A549 (cell line): ENCODE results near the gene OPRL1. TPM values are rescaled to one million over a fixed set of nuclear protein-coding genes. Genes with fewer than 3 reads are reported as not detected.
A peak's percentile ranks its signal among the peaks of the same experiment; 100 is the strongest.

Source experiments
- ATAC-seq, 2 experiments: fragments of 200-7000 bp in 1 of 2; fragments of >200 bp in 1 of 2; cut with Nextera tagmentation in 1 of 2; cut with Tn5 transposase in 1 of 2; 3 replicates each; pipeline versions ENCODE4 v1.8.0 to v1.9.1; 2018 to 2020; ENCODE audit warnings: mild to moderate bottlenecking in 1 of 2, moderate library complexity in 1 of 2
- CTCF ChIA-PET: fragments of 300-600 bp; sonication (Branson Sonifier 250); formaldehyde crosslinking; extraction: SDS; loops from one replicate; lab custom pipeline; 2021; ENCODE audit warnings: antibody characterized with exemption, inconsistent platforms; lab: Yijun Ruan, JAX
- POLR2A ChIA-PET: fragments of 350-600 bp; formaldehyde crosslinking; extraction: SDS; loops from one replicate; lab custom pipeline; 2021; ENCODE audit warnings: antibody characterized with exemption, inconsistent platforms; lab: Yijun Ruan, JAX
- DNase-seq, 2 experiments: peaks; one replicate each; pipeline versions ENCODE4 v3.0.0 to v3.0.0-alpha.2; 2011 to 2016; ENCODE audit warnings: low read depth in 1 of 2, low spot score in 1 of 2
- FAIRE-seq: peaks from 2 replicates; lab custom pipeline; 2011; peaks lifted over from hg19 to GRCh38; lab: Jason Lieb, UNC
- H3K27ac ChIP-seq, 2 experiments: fragments of >200 bp; sonication (Bioruptor Twin); formaldehyde crosslinking; 3 replicates each; pipeline ENCODE4 v1.5.1; 2016 to 2017
- H3K4me1 ChIP-seq: fragments of >200 bp; sonication (Bioruptor Twin); formaldehyde crosslinking; 3 replicates; pipeline ENCODE4 v1.6.1; 2016
- H3K4me2 ChIP-seq: fragments of >200 bp; sonication (Bioruptor Twin); formaldehyde crosslinking; 3 replicates; pipeline ENCODE4 v1.6.1; 2016
- H3K4me3 ChIP-seq: fragments of >200 bp; sonication (Bioruptor Twin); formaldehyde crosslinking; 3 replicates; pipeline ENCODE4 v1.5.1; 2016
- H3K9me3 ChIP-seq: fragments of >200 bp; sonication (Bioruptor Twin); formaldehyde crosslinking; 3 replicates; pipeline ENCODE4 v1.6.1; 2016
- CBX8 ChIP-seq: fragments of 200-600 bp; sonication (generic); IDR thresholded peaks from 2 replicates; pipeline ENCODE4 v1.6.1; 2016
- CHD2 ChIP-seq: fragments of 150-350 bp; IDR thresholded peaks from 2 replicates; pipeline ENCODE4 v1.6.1; 2014; ENCODE audit warnings: low read length; ENCODE audit not compliant: partially characterized antibody
- EHF ChIP-seq: fragments of 250-450 bp; sonication (Bioruptor Pico); IDR thresholded peaks from 2 replicates; pipeline ENCODE4 v1.5.0; 2020; ENCODE audit warnings: mild to moderate bottlenecking
- EP300 ChIP-seq, 2 experiments: fragments of >200 bp; sonication (Bioruptor Twin); formaldehyde crosslinking; IDR thresholded peaks; 2 replicates in 1 of 2; 3 replicates in 1 of 2; pipeline ENCODE4 v1.6.1; 2016 to 2017
- GATA3 ChIP-seq: IDR thresholded peaks from 2 replicates; pipeline ENCODE4 v1.6.1; 2012; ENCODE audit warnings: borderline replicate concordance
- HDAC2 ChIP-seq: fragments of 200-600 bp; sonication (generic); IDR thresholded peaks from 2 replicates; pipeline ENCODE4 v1.6.1; 2016
- HOXB13 ChIP-seq: fragments of 250-450 bp; sonication (Bioruptor Pico); IDR thresholded peaks from 2 replicates; pipeline ENCODE4 v1.5.0; 2020; ENCODE audit warnings: low read depth, mild to moderate bottlenecking, moderate library complexity
- HOXB5 ChIP-seq: fragments of 250-450 bp; sonication (Bioruptor Pico); IDR thresholded peaks from 2 replicates; pipeline ENCODE4 v1.5.0; 2020; ENCODE audit warnings: mild to moderate bottlenecking, moderate library complexity
- KDM1A ChIP-seq: fragments of 200-600 bp; sonication (generic); IDR thresholded peaks from 2 replicates; pipeline ENCODE4 v1.6.1; 2016; ENCODE audit warnings: low read depth, mild to moderate bottlenecking
- MAFK ChIP-seq: fragments of 450-650 bp; IDR thresholded peaks from 2 replicates; pipeline ENCODE4 v1.6.1; 2014; ENCODE audit not compliant: partially characterized antibody
- MYC ChIP-seq: IDR thresholded peaks from 2 replicates; pipeline ENCODE4 v1.6.1; 2012; ENCODE audit warnings: mild to moderate bottlenecking, inconsistent platforms, low read length, improper control_type of control experiment, borderline replicate concordance
- SMC3 ChIP-seq: fragments of >200 bp; sonication (Bioruptor Twin); formaldehyde crosslinking; IDR thresholded peaks from 3 replicates; pipeline ENCODE4 v1.6.1; 2018; ENCODE audit warnings: inconsistent platforms
- WGBS: methylation state at CpG from one replicate; pipeline ENCODE4 v1.1.6; 2017; ENCODE audit errors: missing lambda C conversion rate; 5-methylcytosine and 5-hydroxymethylcytosine counted together
- polyA plus RNA-seq, 4 experiments: library from polyadenylated mRNA; depleted of rRNA in 3 of 4; stranded (reverse); fragments of >200 nt; fragmentation: RNase III in 1 of 4; extraction: RNeasy Plus Mini Kit Qiagen cat#74134 plus additional on column Dnase treatment in 1 of 4; gene quantifications; 2 replicates in 3 of 4; 3 replicates in 1 of 4; pipeline ENCODE4 v1.2.3, GENCODE V29; 2011 to 2017
- TF ChIP-seq, protein P1 (sequence below): IDR thresholded peaks from 2 replicates; pipeline ENCODE4 v1.6.1; 2012
- TF ChIP-seq, protein P2 (sequence below): fragments of 450-650 bp; IDR thresholded peaks from 2 replicates; pipeline ENCODE4 v1.6.1; 2014; ENCODE audit warnings: antibody characterized with exemption
- TF ChIP-seq, protein P3 (sequence below): IDR thresholded peaks from 2 replicates; pipeline ENCODE4 v1.6.1; 2012; ENCODE audit warnings: low read depth, borderline replicate concordance
- TF ChIP-seq, protein P4 (sequence below): fragments of 200-600 bp; sonication (generic); IDR thresholded peaks from 2 replicates; pipeline ENCODE4 v1.6.1; 2016; ENCODE audit warnings: antibody characterized with exemption, mild to moderate bottlenecking, moderate library complexity
- TF ChIP-seq, protein P5 (sequence below): fragments of >200 bp; sonication (Bioruptor Twin); formaldehyde crosslinking; IDR thresholded peaks from 2 replicates; pipeline ENCODE4 v1.6.1; 2016
- TF ChIP-seq, protein P6 (sequence below): fragments of >200 bp; sonication (Bioruptor Twin); formaldehyde crosslinking; IDR thresholded peaks from 3 replicates; pipeline ENCODE4 v1.6.1; 2016
- TF ChIP-seq, protein P7 (sequence below): fragments of 150-350 bp; IDR thresholded peaks from 2 replicates; pipeline ENCODE4 v1.6.1; 2014; ENCODE audit warnings: low read depth, mild to moderate bottlenecking, low read length

The OPRL1 gene
- polyA plus RNA-seq, 2 of the 4 experiments (the other 2 are of a cell fraction): 0.54 to 1.2 TPM

DNA sequence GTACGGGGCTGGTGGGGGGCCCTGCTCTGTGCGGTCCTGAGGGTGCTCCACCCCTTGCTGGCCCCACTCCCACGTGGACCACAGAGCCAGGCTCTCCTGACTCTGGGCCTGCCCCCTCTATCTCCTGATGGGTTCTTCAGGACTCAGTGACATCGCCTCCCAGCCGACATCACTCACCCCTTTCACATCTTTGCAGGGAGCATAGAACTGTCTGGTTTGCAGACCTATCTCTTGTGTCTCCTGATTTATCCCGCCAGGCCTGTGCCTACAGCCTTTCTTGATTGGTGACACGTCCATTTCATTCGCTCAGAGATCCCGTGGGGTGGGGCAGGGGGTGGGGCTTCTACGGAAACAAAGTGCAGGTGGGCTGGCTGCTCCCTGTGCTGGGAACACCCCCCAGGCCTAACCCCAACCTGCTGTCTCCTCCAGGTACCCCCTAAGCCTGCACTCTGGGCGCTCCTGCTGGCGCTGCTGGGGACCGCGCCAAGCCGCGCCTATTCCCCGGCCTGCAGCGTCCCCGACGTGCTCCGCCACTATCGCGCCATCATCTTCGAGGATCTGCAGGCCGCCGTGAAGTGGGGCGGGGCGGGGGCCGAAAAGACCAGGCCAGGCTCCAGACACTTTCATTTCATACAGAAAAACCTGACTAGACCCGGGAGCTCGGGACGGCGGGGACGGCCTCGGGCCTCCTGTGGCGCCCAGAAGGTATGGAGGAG is 42.2 kb upstream of the OPRL1 start:
- 74% methylated on average over 35 of the region's 36 CpGs for WGBS
- Histone ChIP-seq H3K27ac (peak overlapping the region in 1 of 2 experiments; percentile 92; a peak in 2 of 6 replicates), H3K4me1 (peaks cover 13% of the 10 kb centered on the region; the same call in 2 of the 3 replicates)
- CTCF ChIA-PET: interaction anchor here (0.7 to 7.1 kb wide), 32 partner anchors 8 to 500 kb away, joined by 3 to 143 read pairs (median 12); partner anchors contain the start of genes LKAAEAR1, OPRL1, PRPF6 and PTK6
- DNase-seq: no peak
- TF ChIP-seq SMC3 (no peak), MAFK (no peak), CBX8 (no peak), HOXB13 (CRISPR knock-in tag) (no peak), MYC (no peak), EP300 (IDR thresholded peaks at IDR 0.05) (no peak), GATA3 (no peak), CHD2 (no peak), HOXB5 (CRISPR knock-in tag) (no peak), HDAC2 (no peak), KDM1A (no peak), EHF (CRISPR knock-in tag) (no peak)
- TF ChIP-seq, protein P1, sequence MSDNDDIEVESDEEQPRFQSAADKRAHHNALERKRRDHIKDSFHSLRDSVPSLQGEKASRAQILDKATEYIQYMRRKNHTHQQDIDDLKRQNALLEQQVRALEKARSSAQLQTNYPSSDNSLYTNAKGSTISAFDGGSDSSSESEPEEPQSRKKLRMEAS: no peak
- TF ChIP-seq, protein P2, sequence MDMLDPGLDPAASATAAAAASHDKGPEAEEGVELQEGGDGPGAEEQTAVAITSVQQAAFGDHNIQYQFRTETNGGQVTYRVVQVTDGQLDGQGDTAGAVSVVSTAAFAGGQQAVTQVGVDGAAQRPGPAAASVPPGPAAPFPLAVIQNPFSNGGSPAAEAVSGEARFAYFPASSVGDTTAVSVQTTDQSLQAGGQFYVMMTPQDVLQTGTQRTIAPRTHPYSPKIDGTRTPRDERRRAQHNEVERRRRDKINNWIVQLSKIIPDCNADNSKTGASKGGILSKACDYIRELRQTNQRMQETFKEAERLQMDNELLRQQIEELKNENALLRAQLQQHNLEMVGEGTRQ: no peak
- TF ChIP-seq, protein P3, sequence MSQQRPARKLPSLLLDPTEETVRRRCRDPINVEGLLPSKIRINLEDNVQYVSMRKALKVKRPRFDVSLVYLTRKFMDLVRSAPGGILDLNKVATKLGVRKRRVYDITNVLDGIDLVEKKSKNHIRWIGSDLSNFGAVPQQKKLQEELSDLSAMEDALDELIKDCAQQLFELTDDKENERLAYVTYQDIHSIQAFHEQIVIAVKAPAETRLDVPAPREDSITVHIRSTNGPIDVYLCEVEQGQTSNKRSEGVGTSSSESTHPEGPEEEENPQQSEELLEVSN: no peak
- TF ChIP-seq, protein P4, sequence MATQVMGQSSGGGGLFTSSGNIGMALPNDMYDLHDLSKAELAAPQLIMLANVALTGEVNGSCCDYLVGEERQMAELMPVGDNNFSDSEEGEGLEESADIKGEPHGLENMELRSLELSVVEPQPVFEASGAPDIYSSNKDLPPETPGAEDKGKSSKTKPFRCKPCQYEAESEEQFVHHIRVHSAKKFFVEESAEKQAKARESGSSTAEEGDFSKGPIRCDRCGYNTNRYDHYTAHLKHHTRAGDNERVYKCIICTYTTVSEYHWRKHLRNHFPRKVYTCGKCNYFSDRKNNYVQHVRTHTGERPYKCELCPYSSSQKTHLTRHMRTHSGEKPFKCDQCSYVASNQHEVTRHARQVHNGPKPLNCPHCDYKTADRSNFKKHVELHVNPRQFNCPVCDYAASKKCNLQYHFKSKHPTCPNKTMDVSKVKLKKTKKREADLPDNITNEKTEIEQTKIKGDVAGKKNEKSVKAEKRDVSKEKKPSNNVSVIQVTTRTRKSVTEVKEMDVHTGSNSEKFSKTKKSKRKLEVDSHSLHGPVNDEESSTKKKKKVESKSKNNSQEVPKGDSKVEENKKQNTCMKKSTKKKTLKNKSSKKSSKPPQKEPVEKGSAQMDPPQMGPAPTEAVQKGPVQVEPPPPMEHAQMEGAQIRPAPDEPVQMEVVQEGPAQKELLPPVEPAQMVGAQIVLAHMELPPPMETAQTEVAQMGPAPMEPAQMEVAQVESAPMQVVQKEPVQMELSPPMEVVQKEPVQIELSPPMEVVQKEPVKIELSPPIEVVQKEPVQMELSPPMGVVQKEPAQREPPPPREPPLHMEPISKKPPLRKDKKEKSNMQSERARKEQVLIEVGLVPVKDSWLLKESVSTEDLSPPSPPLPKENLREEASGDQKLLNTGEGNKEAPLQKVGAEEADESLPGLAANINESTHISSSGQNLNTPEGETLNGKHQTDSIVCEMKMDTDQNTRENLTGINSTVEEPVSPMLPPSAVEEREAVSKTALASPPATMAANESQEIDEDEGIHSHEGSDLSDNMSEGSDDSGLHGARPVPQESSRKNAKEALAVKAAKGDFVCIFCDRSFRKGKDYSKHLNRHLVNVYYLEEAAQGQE: no peak
- TF ChIP-seq, protein P5, sequence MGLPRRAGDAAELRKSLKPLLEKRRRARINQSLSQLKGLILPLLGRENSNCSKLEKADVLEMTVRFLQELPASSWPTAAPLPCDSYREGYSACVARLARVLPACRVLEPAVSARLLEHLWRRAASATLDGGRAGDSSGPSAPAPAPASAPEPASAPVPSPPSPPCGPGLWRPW: no peak
- TF ChIP-seq, protein P6, sequence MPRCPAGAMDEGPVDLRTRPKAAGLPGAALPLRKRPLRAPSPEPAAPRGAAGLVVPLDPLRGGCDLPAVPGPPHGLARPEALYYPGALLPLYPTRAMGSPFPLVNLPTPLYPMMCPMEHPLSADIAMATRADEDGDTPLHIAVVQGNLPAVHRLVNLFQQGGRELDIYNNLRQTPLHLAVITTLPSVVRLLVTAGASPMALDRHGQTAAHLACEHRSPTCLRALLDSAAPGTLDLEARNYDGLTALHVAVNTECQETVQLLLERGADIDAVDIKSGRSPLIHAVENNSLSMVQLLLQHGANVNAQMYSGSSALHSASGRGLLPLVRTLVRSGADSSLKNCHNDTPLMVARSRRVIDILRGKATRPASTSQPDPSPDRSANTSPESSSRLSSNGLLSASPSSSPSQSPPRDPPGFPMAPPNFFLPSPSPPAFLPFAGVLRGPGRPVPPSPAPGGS: no peak
- TF ChIP-seq, protein P7, sequence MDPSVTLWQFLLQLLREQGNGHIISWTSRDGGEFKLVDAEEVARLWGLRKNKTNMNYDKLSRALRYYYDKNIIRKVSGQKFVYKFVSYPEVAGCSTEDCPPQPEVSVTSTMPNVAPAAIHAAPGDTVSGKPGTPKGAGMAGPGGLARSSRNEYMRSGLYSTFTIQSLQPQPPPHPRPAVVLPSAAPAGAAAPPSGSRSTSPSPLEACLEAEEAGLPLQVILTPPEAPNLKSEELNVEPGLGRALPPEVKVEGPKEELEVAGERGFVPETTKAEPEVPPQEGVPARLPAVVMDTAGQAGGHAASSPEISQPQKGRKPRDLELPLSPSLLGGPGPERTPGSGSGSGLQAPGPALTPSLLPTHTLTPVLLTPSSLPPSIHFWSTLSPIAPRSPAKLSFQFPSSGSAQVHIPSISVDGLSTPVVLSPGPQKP: no peak
- TF ChIP-seq, all 56 proteins: peak for 0
- FAIRE-seq (no peak), ATAC-seq (no peak)
- H3K4me3 ChIP-seq: peak overlapping the region; percentile 48; the same call in 1 of the 3 replicates
- POLR2A ChIA-PET: interaction anchor here (0.7 to 1.6 kb wide), 3 partner anchors 54 to 330 kb away, joined by 3 to 17 read pairs (median 4); partner anchors contain the start of genes ARFRP1, PRPF6 and ZGPAT
- H3K4me2 ChIP-seq: peak overlapping the region; percentile 80
- no peaks in the 10 kb centered on the region for H3K9me3 ChIP-seq
